ENCODE data around the gene MYOM1.

Gene MYOM1

GRCh38 chr18:3213300-3214059 is 6.3 kb downstream of the MYOM1 start:
- TF ChIP-seq, protein P1, sequence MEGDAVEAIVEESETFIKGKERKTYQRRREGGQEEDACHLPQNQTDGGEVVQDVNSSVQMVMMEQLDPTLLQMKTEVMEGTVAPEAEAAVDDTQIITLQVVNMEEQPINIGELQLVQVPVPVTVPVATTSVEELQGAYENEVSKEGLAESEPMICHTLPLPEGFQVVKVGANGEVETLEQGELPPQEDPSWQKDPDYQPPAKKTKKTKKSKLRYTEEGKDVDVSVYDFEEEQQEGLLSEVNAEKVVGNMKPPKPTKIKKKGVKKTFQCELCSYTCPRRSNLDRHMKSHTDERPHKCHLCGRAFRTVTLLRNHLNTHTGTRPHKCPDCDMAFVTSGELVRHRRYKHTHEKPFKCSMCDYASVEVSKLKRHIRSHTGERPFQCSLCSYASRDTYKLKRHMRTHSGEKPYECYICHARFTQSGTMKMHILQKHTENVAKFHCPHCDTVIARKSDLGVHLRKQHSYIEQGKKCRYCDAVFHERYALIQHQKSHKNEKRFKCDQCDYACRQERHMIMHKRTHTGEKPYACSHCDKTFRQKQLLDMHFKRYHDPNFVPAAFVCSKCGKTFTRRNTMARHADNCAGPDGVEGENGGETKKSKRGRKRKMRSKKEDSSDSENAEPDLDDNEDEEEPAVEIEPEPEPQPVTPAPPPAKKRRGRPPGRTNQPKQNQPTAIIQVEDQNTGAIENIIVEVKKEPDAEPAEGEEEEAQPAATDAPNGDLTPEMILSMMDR (IDR thresholded peaks at IDR 0.05) = no peak

- TF ChIP-seq, protein P1 (IDR thresholded peaks at IDR 0.05) = no peak
Measured at GRCh38 chr18:3212657-3213056, 7.1 kb downstream of the MYOM1 start.

- TF ChIP-seq, protein P1 (IDR thresholded peaks at IDR 0.05) = no peak
Measured at GRCh38 chr18:3211236-3211992, 8.4 kb downstream of the MYOM1 start.

- TF ChIP-seq, protein P1 (IDR thresholded peaks at IDR 0.05) = no peak
Measured at GRCh38 chr18:3209859-3210569, 9.8 kb downstream of the MYOM1 start.

DNA sequence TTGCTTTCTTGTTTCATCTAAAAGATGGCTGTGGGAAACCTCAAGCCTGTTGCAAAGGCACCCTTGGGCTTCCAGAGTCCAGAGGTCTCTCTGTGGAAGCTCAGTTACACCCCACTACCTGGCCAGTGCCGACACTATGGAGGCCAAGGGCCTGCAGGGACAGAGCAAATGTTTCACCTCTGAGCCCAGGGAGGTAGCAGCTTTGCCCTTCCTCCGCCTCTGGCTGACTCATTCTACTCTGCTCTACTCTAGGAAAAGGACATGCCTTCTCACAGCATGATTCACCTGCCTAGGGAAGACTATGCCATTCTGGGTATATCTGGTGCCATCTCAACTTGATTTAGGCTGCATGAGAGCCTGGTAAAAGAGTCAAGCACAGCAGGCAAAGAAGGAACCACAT is 12.2 kb downstream of the MYOM1 start:
- TF ChIP-seq, protein P1 (IDR thresholded peaks at IDR 0.05) = no peak

DNA sequence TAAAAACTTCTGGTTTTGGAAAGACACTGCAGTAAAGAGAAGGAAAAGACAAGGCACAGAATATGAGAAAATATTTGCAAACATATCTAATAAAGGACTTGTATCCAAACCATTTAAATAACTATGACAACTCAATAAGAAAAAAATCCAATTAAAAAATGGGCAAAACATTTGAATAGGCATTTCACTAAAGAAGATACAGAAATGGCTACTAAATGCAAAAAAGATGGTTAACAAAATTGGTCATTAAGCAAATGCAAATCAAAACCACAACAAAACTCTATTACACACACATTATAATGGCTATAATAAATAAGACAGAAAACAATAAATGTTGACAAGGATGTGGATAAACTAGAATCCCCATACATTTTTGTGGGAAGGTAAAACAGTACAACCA is 14.5 kb downstream of the MYOM1 start:
- TF ChIP-seq, protein P1 (IDR thresholded peaks at IDR 0.05) = no peak

DNA sequence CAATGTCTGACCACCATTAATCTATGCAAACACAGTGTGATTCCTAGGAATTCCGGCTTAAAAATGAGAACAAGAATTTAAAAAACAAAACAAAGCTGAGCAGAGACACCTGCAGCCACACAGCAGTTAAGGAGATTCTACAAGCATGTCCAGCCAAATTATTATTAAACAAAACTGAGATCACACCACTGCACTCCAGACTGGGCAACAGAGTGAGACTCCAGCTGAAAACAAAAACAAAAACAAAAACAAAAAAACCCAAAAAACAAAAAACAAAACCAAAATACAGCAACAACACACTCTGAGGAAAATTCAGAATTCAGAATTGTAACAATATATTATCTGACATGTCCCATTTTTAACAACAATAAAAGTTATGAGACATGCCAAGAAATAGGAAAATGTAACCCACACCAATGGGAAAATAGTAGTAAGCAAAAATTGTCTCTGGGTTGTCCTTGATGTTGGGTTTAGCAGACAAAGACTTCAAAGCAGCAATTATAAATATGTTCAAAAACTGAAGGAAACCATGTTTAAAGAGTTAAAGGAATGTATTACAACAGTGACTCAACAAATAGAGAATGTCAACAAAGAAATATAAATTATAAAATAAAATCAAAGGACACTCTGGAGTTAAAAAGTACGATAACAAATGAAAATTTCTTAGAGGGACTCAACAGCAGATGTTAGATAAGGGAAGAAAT is 19.7 kb downstream of the MYOM1 start:
- TF ChIP-seq, protein P1 (IDR thresholded peaks at IDR 0.05) = no peak

Data from LNCAP (cell line).